NCI-H1092 (cell line): ENCODE data around the gene PTPRT.
A peak's percentile ranks its signal among the peaks of the same experiment; 100 is the strongest.

Experiments
- DNase-seq: peaks from one replicate; lab custom pipeline; 2025; lab: John Stamatoyannopoulos, UW

Gene PTPRT

DNA sequence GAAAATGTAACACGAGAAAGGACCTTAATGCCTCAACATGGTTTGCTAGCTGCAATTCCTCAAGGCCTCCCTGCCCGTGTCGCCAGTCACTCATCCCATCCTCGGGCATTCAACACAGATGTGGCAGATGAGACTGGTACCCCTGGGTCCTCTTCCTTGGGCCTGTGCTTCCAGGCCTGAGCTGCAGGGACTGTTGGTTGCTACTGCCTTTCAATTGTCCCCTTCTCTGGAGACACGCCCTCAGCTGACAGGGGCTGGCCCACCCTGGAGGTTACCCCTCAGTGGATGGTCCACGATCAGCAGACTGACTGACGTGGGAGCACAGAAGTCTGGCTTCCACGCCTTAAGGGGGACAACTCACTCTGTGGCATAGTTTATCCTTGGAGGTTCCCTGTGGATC is 1076.5 kb downstream of the PTPRT start:
- no peak for DNase-seq

DNA sequence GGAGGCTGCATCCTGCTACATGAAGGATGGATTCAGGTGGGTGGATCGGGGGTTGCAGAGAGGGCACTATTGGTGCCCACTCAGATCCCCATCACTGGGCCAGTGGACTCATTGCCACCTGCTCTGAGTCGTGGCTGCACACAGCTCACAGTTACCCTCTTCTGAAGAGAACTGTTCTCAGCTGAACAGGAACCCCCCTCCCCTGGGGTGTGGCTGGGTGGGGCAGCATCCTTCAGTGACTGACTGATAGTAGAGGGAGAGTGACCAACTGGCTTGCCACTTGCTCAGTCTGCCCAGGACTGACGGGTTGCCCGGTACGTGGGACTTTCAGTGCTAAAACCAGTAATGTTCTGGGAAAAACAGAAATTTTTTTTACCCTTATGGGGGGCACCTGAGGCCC is 1077.5 kb downstream of the PTPRT start:
- no peak for DNase-seq

GRCh38 chr20:42111349-42111748 is 1078.4 kb downstream of the PTPRT start:
- no peak for DNase-seq

DNA sequence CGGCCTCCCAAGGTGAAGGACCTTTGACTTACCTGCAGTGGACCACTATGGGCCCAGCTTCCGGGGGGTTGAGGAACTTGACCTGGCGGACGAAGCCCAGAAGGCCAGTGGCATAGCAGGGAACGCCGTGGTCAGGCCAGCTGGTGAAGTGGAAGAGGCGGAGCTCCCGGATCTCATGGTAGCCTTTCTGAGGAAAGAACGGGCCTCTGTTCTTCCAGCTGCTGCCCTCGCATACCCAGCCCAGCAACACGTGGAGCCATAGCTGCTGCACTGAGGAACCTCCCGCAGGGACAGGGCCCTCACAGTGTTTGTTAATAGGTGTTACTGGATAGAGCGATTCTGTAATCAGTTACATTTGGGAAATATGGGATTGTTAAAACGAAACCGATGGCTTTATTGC is 1079.4 kb downstream of the PTPRT start:
- no peak for DNase-seq

DNA sequence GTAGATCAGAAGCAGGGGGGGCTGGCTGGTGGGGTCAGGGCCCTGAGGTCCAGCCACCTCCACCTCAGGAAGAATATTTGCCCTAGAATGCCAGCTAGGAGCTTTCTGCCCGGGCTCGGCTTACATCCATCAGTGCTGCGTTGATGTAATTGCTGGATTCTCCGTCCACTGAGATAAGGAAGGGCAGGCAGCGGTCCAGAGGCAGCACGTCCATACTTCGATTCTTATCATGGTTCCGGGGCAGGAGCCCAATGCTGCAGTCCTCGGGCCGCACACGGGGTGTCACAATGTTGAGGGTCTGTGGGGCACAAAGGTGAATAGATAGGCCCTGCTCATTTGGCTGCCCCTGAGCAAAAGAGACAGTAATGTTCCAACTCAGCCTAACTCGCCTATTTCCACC is 1087.7 kb downstream of the PTPRT start:
- DNase-seq: no peak

- no peak for DNase-seq
Observed at GRCh38 chr20:42100137-42100704, 1089.5 kb downstream of the PTPRT start.

DNA sequence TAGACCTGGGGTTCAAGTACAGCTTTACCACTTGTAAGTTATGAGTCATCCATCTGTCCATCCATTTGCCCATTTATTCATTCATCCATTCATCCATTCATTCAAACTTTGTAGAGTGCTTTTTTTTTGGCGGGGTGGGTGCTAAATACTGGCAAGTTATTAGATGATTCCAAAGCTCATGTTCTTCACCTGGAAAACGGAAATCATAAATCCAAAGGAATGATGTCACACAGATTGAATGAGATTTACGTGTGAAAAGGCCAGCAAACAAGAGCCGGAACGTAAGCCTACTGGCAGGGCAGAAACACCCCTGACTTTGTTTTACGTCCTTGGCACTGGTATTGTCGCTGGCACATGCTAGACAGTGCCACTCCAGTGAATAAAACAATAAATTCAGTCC is 1090.6 kb downstream of the PTPRT start:
- DNase-seq: peak; percentile 40

GRCh38 chr20:42098418-42098817 is 1091.3 kb downstream of the PTPRT start:
- peak; percentile 87 for DNase-seq

GRCh38 chr20:42097741-42098140 is 1092.0 kb downstream of the PTPRT start:
- DNase-seq: no peak

DNA sequence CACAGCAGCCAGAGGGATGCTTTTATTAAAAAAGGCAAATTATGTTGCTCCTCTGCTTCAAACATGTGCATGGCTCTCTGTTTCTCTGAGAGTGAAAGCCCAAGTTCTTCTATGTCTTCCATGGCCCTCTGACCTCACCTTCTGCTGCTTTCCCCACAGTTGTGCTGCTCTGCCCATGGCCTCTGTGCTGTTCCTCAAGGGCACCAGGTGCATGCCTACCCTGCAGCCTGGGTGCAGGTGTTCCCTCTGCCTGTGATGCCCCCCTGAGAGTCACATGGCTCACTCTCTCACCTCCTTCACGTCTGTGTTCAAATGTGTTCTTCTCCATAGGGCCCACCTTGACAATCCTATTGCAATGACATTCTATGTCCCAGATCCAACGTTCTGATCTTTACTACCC is 1094.5 kb downstream of the PTPRT start:
- DNase-seq: no peak

- peak; percentile 86 for DNase-seq
Observed at GRCh38 chr20:42093542-42094440, 1095.9 kb downstream of the PTPRT start.

DNA sequence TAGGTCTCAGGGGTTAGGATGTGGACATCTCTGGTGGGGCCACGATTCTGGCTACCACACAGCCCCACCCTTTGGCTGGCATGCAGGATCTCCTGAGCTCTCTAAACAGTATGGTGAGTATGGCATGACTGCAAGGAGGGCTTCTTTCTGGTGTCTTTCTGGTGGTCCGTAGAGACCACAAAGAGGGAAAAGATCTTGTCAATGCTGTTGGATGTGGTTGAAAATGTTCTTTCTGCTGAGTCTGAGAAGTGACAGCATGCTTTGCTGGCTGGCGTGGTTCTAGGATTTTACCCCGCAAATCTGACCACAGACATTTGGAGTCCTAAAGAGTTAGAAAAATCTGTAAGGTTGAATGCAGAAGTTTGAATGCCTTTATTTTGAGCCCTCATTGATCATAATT is 1096.7 kb downstream of the PTPRT start:
- DNase-seq: no peak

DNA sequence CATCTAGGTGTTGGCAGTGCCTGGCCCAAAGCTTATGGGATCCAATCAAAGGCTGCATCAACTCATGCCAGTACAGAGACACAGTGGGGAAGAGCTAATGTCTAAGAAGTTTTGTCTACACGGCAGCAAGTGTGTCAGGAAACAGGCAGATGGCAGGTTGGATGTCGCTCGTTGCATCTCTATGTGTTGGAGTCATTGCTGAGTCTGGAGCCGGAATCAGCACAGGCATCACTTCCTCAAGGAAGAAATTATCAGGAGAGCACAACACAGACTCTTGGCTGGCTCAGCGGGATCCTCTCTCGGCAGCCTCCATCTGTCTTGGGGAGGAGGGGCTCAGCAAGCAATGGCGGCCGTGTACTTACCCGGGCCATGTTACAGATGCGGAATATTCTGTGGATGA is 1104.3 kb downstream of the PTPRT start:
- no peak for DNase-seq

DNA sequence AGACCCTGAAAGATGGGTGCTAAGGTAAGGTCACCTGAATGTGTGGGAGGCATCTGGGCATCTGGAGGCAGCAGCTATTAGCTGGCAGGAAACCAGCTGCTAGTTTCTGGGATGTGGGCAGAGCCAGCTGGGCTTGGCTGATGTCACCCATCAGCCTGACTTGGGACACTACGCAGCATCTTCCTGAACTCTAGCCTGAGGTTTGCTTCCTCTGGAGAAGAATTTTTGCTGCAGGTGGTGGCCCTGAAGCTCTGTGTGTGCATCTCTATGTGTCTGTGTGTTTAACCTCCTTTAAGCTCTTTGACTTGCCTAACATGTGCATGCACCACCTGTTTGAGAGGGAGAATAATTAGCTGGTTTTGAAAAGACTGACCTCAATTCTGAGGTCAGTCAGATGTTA is 1106.4 kb downstream of the PTPRT start:
- no peak for DNase-seq

DNA sequence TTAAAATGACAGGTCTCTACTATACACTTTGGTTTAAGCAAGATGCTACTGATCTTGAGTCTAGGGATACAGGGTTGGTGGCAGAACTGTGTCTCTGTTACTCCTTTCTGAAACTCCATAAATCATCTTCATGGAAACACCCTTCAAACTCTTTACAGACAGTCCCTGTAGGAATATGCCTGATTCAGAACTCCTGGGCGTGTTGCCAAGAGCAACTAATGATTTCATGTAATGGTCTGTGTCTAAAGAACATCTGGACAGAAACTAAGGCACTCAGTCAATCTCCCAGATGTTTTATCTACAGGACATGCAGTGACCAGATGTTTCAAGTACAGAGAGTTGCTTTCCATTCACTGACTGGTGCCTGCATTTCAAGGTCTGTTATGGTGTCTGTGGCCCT is 1107.1 kb downstream of the PTPRT start:
- DNase-seq: no peak

GRCh38 chr20:42080956-42081355 is 1108.8 kb downstream of the PTPRT start:
- no peak for DNase-seq

DNA sequence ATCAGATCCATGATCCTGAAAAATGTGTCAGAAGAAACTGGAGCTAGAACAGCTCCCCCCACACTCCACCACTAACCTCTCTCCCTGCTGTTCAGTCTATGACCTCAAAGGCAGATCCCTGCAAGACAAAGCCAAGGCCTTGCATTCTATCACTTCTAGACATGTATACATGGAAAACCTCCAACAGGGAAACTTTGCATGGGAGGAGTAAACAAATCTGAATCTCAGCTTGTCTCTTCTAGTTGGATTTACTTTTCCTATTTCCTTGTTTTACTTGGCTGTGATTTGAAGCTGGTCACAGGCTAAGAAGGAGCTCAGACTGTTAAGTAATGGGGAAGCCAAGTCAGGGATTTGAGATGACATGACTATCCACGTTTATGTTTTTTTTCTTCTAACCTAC is 1114.8 kb downstream of the PTPRT start:
- no peak for DNase-seq

DNA sequence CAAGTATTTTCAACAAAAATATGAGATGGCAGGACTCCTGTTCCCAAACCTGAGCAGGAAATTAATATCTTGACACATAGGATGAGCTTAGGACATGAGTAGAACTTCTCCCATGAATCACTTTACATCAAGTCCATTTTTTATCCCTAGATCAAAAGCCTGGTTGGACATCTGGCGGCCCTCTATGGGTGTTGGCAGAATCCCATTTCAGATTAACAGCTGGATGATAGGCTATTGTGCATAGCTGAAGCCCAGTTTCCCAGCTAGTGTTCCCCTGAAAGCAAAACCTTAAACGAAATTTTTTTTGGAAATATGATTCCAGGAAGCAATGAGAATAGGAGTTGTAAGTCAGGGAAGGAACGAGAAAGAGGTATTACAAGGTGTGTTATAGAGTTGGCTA is 1122.1 kb downstream of the PTPRT start:
- DNase-seq: no peak

DNA sequence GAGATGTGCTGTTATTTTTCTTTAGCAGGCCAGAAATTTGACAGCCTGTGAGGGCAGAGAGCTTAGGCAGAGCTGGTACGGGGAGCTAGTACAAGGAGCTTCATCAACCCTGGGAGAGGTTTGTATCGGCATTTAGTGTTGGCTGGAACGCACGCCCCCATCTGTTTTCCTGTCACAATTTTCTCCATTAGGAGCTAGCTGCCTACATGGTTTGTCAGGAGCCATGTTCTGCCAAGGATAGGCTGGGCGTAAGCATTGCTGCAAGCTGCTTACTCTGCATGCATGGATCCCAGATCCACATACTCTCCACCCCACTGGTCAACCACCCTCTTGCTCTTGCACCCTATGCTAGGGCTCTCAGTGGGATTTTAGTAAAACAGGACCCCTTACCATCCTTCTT is 1122.5 kb downstream of the PTPRT start:
- DNase-seq: no peak

GRCh38 chr20:42063141-42063540 is 1126.6 kb downstream of the PTPRT start:
- DNase-seq: no peak

DNA sequence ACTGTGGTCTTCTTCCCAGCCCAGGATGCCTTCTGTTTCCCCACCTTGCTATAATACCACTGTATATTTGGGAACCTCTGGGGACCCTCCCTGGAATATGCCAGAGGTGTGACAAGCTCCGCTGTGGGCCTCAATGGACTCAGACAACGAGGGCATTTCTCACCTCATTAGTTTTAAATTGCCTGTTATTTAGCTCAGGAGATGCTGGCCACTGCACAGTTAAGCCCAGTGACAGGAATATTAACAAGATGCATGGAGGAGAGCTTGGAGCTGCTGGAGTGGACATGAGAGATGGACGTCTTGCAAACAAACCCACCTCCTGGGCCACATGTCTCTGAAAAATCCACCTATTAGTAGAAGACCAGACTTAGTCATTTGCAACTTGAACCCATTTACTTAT is 1136.4 kb downstream of the PTPRT start:
- DNase-seq: no peak

DNA sequence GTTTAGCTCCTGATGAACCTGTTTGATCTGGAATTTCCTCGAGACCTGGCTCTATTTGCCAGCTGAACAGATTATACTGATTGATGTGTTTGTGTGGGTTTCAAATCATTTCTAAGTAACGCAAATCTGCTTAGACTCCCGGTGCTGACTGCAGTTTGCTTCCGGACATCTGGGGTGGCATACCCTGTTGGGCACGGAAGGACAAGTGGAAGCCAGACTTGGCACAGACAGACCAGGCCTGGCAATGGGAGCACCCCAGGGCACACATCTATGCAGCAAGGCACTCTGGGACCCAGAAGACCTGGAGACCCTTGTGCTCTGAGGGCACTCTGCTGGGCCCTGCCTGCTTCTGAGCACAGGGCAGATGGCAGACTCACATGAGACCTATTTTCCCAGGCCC is 1137.8 kb downstream of the PTPRT start:
- DNase-seq: no peak

DNA sequence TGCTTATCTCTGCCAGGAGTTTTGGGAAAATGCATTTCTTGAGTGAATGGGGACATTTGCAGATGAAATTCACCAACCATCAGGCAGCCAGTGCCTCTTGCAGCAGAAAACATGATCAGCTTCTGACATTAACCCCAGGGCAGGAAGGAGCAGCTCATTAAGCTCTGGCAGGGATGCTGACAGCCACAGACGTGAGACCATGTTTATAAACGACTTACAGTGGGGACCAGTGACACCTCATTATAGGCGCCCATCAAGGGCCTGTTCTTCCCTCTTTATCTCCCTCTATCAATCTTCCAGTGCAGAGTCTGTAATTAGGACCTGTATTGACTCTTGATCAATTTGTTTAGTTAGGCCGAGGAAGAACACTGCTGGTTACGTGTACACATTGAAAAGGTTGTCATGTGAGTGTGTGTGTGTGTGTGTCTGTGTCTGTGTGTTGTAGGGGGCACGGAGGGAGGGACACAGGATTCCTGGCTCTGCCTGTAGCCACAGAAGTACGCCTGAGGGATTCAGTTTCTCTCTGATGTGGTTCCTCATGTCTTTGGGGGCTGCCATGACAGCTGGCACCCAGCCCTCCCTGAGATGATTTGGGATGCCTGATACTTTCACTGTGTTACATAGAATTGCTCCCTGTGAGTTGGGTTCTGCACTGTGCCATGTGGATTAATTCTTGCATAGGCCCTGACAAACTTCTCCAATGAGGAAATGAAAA is 1143.2 kb downstream of the PTPRT start:
- peak; percentile 17 for DNase-seq
